SK-N-MC (cell line): Measurements from ENCODE around the gene SMIM29.

ENCODE experiments used
- EZH2 ChIP-seq: fragments of 200-600 bp; sonication (generic); IDR thresholded peaks from one replicate; pipeline ENCODE4 v1.6.1; 2017; ENCODE audit warnings: antibody characterized with exemption
- POLR2AphosphoS5 ChIP-seq: IDR thresholded peaks from 2 replicates; pipeline ENCODE4 v1.6.1; 2012; ENCODE audit warnings: mild to moderate bottlenecking, low read depth, low read length, borderline replicate concordance

GRCh38 chr6:34246249-34246562 lies 2.6 kb downstream of the SMIM29 start:
- no peak for TF ChIP-seq EZH2
- TF ChIP-seq POLR2AphosphoS5, result no peak
